Body of pancreas (tissue), 4 donors: Measurements from ENCODE around the gene DNAH1.

Source experiments
- POLR2A ChIP-seq, 3 donors: fragments of 450-650 bp; IDR thresholded peaks; one replicate each; pipeline ENCODE4 v1.6.1; 2016; ENCODE audit warnings: antibody characterized with exemption in 3 of 3, mild to moderate bottlenecking in 2 of 3
- TF ChIP-seq, protein P1 (sequence below), 7 experiments: fragments of 450-650 bp in 4 of 7; fragments of 200-600 bp in 3 of 7; sonication (generic) in 3 of 7; IDR thresholded peaks; one replicate each; pipeline ENCODE4 v1.5.1; 2016 to 2019; ENCODE audit warnings: antibody characterized with exemption in 7 of 7

DNA sequence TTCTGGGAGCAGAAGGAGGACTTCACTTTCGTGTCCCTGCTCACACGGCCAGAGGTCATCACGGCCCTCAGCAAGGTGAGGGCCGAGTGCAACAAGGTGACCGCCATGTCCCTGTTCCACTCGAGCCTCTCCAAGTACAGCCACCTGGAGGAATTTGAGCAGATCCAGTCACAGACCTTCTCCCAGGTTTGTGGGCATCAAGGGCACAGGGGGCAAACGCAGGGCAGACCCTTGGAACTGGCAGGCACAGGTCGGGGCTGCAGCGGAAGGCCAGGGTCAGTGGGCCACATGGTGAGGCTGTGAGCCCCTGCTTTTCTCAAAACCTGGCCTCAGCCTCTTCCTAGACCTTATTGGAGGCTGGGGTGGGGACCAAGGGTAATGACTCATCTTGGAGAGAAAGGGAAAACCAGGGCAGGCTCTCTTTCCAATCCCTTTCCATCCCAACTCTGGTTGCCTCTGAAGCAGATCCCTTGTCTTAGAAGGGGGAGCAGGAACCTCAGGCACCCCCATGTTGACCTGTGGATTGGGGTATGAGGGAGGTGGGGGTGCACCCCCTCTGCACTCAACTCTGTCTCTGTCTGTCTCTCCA lies 29.5 kb downstream of the DNAH1 start:
- TF ChIP-seq, protein P1, sequence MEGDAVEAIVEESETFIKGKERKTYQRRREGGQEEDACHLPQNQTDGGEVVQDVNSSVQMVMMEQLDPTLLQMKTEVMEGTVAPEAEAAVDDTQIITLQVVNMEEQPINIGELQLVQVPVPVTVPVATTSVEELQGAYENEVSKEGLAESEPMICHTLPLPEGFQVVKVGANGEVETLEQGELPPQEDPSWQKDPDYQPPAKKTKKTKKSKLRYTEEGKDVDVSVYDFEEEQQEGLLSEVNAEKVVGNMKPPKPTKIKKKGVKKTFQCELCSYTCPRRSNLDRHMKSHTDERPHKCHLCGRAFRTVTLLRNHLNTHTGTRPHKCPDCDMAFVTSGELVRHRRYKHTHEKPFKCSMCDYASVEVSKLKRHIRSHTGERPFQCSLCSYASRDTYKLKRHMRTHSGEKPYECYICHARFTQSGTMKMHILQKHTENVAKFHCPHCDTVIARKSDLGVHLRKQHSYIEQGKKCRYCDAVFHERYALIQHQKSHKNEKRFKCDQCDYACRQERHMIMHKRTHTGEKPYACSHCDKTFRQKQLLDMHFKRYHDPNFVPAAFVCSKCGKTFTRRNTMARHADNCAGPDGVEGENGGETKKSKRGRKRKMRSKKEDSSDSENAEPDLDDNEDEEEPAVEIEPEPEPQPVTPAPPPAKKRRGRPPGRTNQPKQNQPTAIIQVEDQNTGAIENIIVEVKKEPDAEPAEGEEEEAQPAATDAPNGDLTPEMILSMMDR (IDR thresholded peaks at IDR 0.05) = no peak
- TF ChIP-seq POLR2A (IDR thresholded peaks at IDR 0.05) = no peak
